Measurements from ENCODE around the gene RPS6KA2.

Gene RPS6KA2

DNA sequence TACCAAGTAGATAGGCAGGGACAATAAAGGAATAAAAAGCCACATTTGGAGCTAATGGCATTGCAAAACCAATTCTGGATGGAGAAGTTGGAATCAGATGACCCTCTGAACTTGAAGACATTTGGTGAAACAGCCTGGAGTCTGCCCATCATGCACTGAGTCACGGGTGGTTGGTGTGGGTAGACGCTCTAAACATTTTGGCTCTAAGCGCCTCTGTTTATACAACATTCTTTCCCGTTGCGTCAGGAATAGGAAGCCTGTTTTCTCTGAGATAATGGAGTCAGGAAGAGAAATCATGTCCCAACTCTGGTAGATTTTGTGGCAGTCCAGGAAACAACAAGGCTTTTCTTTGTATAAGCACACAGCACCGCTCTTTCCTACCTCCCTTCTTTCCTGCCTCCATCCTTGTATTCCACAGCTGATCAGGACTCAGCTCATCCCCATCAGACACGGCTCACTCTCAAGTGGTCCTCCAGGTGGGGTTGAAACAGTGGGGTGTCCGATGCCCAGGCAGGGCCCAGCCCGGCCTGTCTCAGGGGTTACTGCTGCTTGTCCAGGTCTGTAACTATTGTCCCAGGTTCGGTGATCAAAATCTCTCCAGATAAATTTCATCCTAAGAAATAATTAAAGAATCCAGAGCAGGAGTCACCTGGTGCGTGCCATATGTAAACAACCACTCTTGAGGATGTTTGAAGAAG, 28.5 kb downstream of the RPS6KA2 start:
- TF ChIP-seq, protein P1, sequence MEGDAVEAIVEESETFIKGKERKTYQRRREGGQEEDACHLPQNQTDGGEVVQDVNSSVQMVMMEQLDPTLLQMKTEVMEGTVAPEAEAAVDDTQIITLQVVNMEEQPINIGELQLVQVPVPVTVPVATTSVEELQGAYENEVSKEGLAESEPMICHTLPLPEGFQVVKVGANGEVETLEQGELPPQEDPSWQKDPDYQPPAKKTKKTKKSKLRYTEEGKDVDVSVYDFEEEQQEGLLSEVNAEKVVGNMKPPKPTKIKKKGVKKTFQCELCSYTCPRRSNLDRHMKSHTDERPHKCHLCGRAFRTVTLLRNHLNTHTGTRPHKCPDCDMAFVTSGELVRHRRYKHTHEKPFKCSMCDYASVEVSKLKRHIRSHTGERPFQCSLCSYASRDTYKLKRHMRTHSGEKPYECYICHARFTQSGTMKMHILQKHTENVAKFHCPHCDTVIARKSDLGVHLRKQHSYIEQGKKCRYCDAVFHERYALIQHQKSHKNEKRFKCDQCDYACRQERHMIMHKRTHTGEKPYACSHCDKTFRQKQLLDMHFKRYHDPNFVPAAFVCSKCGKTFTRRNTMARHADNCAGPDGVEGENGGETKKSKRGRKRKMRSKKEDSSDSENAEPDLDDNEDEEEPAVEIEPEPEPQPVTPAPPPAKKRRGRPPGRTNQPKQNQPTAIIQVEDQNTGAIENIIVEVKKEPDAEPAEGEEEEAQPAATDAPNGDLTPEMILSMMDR (IDR thresholded peaks at IDR 0.05), result no peak

DNA sequence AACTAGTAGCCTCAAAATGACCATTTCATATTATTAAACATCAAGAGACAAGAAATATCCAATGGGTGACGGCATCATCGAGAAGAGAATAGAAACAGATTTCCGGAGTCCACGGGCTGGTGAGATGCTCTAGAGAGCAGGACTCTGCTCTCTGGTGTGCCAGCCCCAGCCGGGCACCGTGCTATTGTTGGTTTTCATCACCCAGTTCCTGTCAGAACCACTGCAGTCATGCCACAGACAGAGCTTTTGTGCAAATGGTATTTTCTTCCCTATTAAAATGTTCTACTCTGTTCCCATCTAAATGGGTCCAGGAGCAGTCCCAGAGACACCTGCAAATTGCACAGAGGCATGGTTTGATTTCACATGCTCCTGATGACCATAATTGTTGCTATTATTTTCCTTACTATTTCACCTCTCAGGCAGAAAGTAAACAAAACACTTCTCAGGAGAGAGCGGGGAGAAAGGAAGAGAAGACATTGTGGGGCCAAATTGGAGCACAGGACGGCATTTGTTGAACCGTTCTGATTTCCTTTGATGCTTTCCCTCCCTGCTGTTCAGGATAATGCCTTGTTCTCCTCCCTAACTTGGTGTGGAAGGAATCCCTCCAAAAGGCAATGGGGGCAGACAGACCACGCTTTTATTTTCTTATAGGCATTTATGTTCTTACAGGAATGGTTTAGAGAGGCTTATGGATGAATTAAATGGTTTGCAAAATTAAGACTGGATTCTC, 29.2 kb downstream of the RPS6KA2 start:
- TF ChIP-seq, protein P1 (IDR thresholded peaks at IDR 0.05), result no peak

DNA sequence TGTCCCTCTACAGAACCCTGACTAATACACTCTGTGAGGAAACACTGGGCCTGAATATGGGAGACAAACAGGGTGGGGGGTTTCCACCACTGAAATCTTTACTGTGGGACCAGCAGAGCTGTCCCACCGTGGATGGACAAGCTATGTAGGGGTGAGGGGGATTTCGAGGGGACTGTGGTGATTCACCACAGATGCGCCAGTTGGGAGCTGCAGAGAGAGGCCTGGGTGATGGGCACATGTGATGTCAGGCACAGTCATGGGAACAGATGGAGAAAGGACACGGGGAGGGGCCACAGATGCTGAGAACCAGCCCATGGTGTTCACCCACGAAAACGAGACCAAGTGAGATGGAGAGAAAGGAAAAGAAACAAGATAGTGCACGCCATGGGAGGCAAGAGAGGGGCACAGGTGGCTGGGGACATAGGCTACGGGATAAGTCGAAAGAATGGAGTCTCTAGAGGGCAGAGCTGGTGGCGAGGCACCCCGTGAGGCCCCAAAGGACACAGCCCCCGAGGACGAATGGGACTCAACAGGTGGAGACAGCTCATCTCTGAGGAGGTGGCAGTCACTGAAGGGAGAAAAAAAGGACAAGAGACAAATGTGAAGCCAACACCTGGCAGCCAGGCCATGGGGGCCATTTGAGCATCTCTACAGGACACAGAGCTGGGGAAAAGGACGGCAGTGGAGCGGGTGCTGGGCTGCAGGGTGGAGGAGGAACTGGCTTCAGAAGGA, 30.1 kb downstream of the RPS6KA2 start:
- TF ChIP-seq, protein P1 (IDR thresholded peaks at IDR 0.05), result no peak

DNA sequence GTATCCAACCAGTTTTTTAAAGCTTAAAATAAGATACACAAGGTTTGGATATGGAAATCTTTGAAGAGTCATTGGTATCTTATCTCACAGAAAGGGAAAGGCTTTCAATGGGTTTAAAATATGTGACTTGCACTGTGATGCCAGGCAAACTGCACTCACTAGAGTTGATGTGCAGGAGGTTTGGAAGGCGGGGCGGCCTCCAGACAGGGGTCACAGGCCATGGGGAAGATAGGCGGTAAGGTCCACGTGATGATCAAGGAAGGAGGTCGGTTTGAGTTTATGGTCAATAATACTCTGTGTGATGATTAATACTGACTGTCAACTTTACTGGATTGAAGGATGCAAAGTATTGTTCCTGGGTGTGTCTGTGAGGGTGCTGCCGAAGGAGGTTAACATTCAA, 31.1 kb downstream of the RPS6KA2 start:
- TF ChIP-seq, protein P1 (IDR thresholded peaks at IDR 0.05), result no peak

DNA sequence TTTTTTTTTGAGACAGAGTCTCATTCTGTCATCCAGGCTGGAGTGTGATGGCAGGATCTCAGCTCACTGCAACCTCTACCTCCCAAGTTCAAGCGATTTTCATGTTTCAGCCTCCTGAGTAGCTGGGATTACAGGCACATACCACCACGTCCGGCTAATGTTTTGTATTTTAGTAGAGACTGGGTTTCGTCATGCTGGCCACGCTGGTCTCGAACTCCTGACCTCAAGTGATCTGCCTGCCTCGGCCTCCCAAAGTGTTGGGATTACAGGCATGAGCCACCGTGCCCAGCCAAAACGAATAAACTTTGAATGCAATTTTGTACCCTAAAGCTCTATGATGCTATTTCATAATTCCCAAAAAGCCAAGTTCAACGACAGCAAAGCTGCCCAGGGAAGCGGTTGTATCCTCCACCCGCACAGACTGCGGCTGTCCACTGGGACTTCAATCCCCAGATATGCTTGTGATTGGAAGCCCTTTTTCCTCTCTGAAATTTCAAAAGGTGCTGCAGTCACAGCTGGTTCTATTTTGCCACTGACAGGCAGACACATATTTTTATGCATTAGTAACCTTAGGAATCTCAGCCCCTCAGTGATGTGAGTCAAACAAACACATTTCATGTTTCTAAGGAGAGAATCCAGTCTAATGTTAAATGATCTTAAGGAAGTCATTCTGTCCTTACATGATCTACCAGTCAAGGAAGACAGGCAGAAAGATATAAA, 31.8 kb downstream of the RPS6KA2 start:
- TF ChIP-seq, protein P1 (IDR thresholded peaks at IDR 0.05), result no peak

DNA sequence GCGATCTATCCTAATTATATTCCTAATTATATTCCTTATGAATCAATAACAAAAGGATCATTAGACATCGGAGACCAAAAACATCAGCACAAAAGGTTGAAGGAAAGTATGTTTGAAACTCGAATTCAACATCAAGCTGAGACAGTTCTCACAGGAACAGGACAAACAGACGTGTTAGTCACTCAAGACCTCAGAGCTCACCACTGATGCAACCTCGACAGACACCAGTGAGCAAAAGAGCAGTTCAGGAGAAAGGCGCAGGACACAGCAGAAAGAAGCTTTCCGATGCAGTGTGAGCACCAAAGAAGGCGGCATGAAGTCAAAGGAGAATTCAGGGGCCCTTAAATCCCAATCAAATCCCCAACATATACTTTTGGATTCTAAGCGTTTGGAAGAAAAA, 34.2 kb downstream of the RPS6KA2 start:
- TF ChIP-seq, protein P1 (IDR thresholded peaks at IDR 0.05), result no peak

DNA sequence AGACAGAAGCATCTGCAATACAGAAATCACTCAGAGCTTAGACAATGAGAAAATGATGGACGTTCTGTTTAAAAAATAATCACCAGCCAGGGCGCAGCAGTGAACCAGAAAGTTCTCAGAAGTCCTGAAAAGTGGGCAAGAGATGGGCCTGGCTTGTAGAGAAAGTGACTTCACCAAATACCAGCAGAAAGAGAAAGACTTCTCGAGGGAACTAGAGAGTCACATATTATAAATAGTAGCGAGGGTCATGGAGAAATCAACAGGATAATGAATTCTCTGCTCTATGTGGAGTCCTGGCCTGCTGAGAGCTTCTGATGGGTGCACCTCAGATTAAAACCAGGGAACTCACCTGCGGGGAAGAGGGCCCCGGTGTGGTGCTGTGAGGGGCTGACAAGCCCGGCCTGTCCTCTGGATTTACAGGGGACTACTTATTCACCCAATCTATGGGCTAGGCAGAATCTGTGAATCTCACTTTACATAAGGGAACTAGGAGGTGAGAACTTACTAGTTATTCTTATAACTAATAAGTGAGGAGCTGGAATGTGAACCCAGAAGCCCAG, 35.0 kb downstream of the RPS6KA2 start:
- TF ChIP-seq, protein P1 (IDR thresholded peaks at IDR 0.05), result no peak

Data from LNCAP (cell line).